ENCODE measurements around the gene LRRC25. TPM values are rescaled to one million over a fixed set of nuclear protein-coding genes. Genes with fewer than 3 reads are reported as not detected.

Gene LRRC25
- 0.16 TPM in 1 of 2 replicates, not detected in the other for total RNA-seq
- polyA plus RNA-seq = 0.36 and 1.5 TPM in 2 replicates

- no peaks in the 10 kb centered on the region for H3K79me2 ChIP-seq
- no peaks in the 10 kb centered on the region for H3K9me2 ChIP-seq (replicated peaks; ENCODE audit: insufficient read depth)
- H3K4me2 ChIP-seq = peak within 1 kb of the TSS; percentile 65
- no peaks in the 10 kb centered on the region for H3K9me3 ChIP-seq (ENCODE audit: low read depth)
- no peak within 1 kb of the TSS for H2AFZ ChIP-seq
- no peak for TF ChIP-seq EZH2 (IDR thresholded peaks at IDR 0.05; ENCODE audit: borderline replicate concordance)
- H3K4me3 ChIP-seq = no peak within 1 kb of the TSS
- H3K36me3 ChIP-seq (replicated peaks; ENCODE audit: insufficient read depth, low read depth) = no peaks in the 10 kb centered on the region
- peaks cover 9% of the 10 kb centered on the region for H3K4me1 ChIP-seq (ENCODE audit: insufficient read depth)
- no peaks in the 10 kb centered on the region for H4K20me1 ChIP-seq (ENCODE audit: insufficient read depth, poor library complexity, severe bottlenecking)
- no peaks in the 10 kb centered on the region for H3K27me3 ChIP-seq
- DNase-seq (ENCODE audit: low spot score) = no peak
- WGBS (ENCODE audit: low lambda C conversion rate, missing lambda C conversion rate) = 59% methylated on average over 32 of the region's 33 CpGs
- no peak within 1 kb of the TSS for H3K27ac ChIP-seq
These were observed at the start of gene LRRC25 for GRCh38 chr19:18397242-18398202. Gene LRRC25, minus strand, starts transcription at chr19:18397622. Its CDS starts 659 bp downstream, at chr19:18396963.

GRCh38 chr19:18446811-18447359 is 49.5 kb upstream of the LRRC25 start:
- no peak overlapping the region for H2AFZ ChIP-seq
- no peak overlapping the region for H3K27ac ChIP-seq
- no peaks in the 10 kb centered on the region for H3K27me3 ChIP-seq
- no peaks in the 10 kb centered on the region for H4K20me1 ChIP-seq (ENCODE audit: insufficient read depth, poor library complexity, severe bottlenecking)
- H3K4me3 ChIP-seq = no peak overlapping the region
- TF ChIP-seq CTCF (IDR thresholded peaks at IDR 0.05; ENCODE audit: poor library complexity) = no peak
- TF ChIP-seq EZH2phosphoT487 (IDR thresholded peaks at IDR 0.05; ENCODE audit: low read depth, severe bottlenecking, unreplicated experiment) = no peak
- no peak for TF ChIP-seq EZH2 (IDR thresholded peaks at IDR 0.05; ENCODE audit: borderline replicate concordance)
- H3K36me3 ChIP-seq (replicated peaks; ENCODE audit: insufficient read depth, low read depth) = no peaks in the 10 kb centered on the region
- peaks cover 4% of the 10 kb centered on the region for H3K4me1 ChIP-seq (ENCODE audit: insufficient read depth)
- DNase-seq (ENCODE audit: low spot score) = no peak
- no peaks in the 10 kb centered on the region for H3K9me3 ChIP-seq (ENCODE audit: low read depth)
- no peaks in the 10 kb centered on the region for H3K79me2 ChIP-seq
- no peaks in the 10 kb centered on the region for H3K9me2 ChIP-seq (replicated peaks; ENCODE audit: insufficient read depth)
- H3K4me2 ChIP-seq = no peak overlapping the region
- WGBS (ENCODE audit: low lambda C conversion rate, missing lambda C conversion rate) = 85% methylated on average over 12 of the region's 12 CpGs

- TF ChIP-seq CTCF (IDR thresholded peaks at IDR 0.05; ENCODE audit: poor library complexity) (no peak), EZH2phosphoT487 (IDR thresholded peaks at IDR 0.05; ENCODE audit: low read depth, severe bottlenecking, unreplicated experiment) (no peak), EZH2 (IDR thresholded peaks at IDR 0.05; ENCODE audit: borderline replicate concordance) (no peak)
- H2AFZ ChIP-seq = no peak overlapping the region
- no peaks in the 10 kb centered on the region for H3K9me3 ChIP-seq (ENCODE audit: low read depth)
- no peak for DNase-seq (ENCODE audit: low spot score)
- H3K79me2 ChIP-seq = no peaks in the 10 kb centered on the region
- H4K20me1 ChIP-seq (ENCODE audit: insufficient read depth, poor library complexity, severe bottlenecking) = no peaks in the 10 kb centered on the region
- no peak overlapping the region for H3K27ac ChIP-seq
- no peak overlapping the region for H3K4me2 ChIP-seq
- no peaks in the 10 kb centered on the region for H3K36me3 ChIP-seq (replicated peaks; ENCODE audit: insufficient read depth, low read depth)
- H3K27me3 ChIP-seq = no peaks in the 10 kb centered on the region
- H3K4me3 ChIP-seq = no peak overlapping the region
- no peaks in the 10 kb centered on the region for H3K9me2 ChIP-seq (replicated peaks; ENCODE audit: insufficient read depth)
- peaks cover 3% of the 10 kb centered on the region for H3K4me1 ChIP-seq (ENCODE audit: insufficient read depth)
- 87% methylated on average over 34 of the region's 34 CpGs for WGBS (ENCODE audit: low lambda C conversion rate, missing lambda C conversion rate)
These were observed 48.9 kb upstream of the LRRC25 start for GRCh38 chr19:18446145-18446810.
